ENCODE data around the gene PMEPA1.

Gene PMEPA1

DNA sequence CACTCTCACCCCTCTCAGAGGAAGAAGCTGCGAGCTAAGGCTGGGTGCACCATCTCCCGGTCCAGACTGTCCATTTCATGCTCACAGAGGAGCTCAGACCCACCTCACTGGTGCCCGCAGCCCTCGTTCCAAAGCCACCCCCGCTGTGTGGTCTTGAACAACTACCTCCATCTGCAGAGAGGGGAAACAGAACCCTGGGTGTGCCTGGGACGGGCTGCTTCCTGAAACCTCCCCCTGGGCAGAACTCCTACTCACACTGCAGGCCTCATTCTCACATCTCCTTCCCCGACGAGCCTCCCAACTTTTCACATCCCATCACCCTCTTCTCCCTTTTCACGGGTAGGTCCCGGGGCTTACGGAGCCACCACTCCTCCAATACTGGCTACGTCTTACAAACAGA lies 18.1 kb downstream of the PMEPA1 start:
- Histone ChIP-seq H3K9me3 (ENCODE audit: insufficient read depth, low read length) (no peaks in the 10 kb centered on the region), H2AFZ (ENCODE audit: low read depth, low read length) (no peak overlapping the region), H3K27me3 (ENCODE audit: low read depth, low read length) (peaks cover 97% of the 10 kb centered on the region), H3K27ac (ENCODE audit: low read length) (no peak overlapping the region), H3K4me3 (ENCODE audit: low read length) (no peak overlapping the region), H3K4me1 (ENCODE audit: low read length) (no peaks in the 10 kb centered on the region), H4K20me1 (ENCODE audit: insufficient read depth, low read length) (no peaks in the 10 kb centered on the region), H3K36me3 (replicated peaks; ENCODE audit: low read depth, low read length) (no peaks in the 10 kb centered on the region), H3K9ac (ENCODE audit: low read length) (no peak overlapping the region), H3K79me2 (ENCODE audit: low read length) (no peaks in the 10 kb centered on the region), H3K4me2 (ENCODE audit: low read length) (no peak overlapping the region)
- no peak for TF ChIP-seq EZH2phosphoT487 (IDR thresholded peaks at IDR 0.05; ENCODE audit: low read depth)
- TF ChIP-seq, protein P1, sequence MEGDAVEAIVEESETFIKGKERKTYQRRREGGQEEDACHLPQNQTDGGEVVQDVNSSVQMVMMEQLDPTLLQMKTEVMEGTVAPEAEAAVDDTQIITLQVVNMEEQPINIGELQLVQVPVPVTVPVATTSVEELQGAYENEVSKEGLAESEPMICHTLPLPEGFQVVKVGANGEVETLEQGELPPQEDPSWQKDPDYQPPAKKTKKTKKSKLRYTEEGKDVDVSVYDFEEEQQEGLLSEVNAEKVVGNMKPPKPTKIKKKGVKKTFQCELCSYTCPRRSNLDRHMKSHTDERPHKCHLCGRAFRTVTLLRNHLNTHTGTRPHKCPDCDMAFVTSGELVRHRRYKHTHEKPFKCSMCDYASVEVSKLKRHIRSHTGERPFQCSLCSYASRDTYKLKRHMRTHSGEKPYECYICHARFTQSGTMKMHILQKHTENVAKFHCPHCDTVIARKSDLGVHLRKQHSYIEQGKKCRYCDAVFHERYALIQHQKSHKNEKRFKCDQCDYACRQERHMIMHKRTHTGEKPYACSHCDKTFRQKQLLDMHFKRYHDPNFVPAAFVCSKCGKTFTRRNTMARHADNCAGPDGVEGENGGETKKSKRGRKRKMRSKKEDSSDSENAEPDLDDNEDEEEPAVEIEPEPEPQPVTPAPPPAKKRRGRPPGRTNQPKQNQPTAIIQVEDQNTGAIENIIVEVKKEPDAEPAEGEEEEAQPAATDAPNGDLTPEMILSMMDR (IDR thresholded peaks at IDR 0.05; ENCODE audit: low read depth, low read length): no peak

GRCh38 chr20:57690525-57690924 lies 19.3 kb downstream of the PMEPA1 start:
- Histone ChIP-seq H2AFZ (ENCODE audit: low read depth, low read length) (no peak overlapping the region), H3K79me2 (ENCODE audit: low read length) (no peaks in the 10 kb centered on the region), H4K20me1 (ENCODE audit: insufficient read depth, low read length) (no peaks in the 10 kb centered on the region), H3K9ac (ENCODE audit: low read length) (no peak overlapping the region), H3K27me3 (ENCODE audit: low read depth, low read length) (peaks cover 97% of the 10 kb centered on the region), H3K4me3 (ENCODE audit: low read length) (no peak overlapping the region), H3K27ac (ENCODE audit: low read length) (no peak overlapping the region), H3K4me1 (ENCODE audit: low read length) (no peaks in the 10 kb centered on the region), H3K9me3 (ENCODE audit: insufficient read depth, low read length) (no peaks in the 10 kb centered on the region), H3K4me2 (ENCODE audit: low read length) (no peak overlapping the region), H3K36me3 (replicated peaks; ENCODE audit: low read depth, low read length) (no peaks in the 10 kb centered on the region)
- TF ChIP-seq, protein P1 (IDR thresholded peaks at IDR 0.05; ENCODE audit: low read depth, low read length): no peak
- no peak for TF ChIP-seq EZH2phosphoT487 (IDR thresholded peaks at IDR 0.05; ENCODE audit: low read depth)

DNA sequence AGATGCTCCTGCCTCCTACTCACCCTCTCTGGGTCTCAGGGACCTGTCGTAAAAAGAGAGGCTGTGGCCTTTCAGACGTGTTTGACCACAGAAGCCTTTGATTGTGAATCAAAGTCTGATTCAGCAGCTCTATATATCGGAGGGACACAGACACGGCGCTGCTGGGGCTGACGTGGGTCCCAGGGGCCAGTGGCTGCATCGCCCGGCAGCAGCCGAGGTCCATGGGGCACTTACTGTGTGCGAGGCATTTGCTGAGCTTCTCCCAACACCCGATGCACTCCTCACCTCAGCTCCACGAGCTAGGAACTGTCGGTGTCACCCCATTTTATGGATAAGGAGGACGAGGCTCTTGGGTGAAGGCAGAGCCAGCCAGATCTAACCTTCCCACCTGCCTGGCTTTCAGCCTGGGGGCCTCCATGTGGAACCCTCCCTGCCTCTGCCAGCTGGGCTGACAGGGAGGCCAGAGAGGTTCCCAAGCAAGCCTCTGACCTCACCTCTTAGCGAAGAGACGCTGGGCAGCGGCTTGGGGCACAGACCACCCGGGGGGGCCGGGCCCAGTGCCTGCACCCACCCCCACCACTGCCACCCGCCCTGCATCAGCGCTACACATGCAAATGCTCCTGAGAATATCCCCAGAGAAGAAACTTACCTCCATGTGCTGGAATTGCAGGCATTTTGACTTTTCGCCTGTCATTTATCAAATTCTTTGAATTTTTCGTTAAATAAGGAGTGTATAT lies 19.9 kb downstream of the PMEPA1 start:
- Histone ChIP-seq H3K4me1 (ENCODE audit: low read length) (no peaks in the 10 kb centered on the region), H3K4me3 (ENCODE audit: low read length) (no peak overlapping the region), H3K9me3 (ENCODE audit: insufficient read depth, low read length) (no peaks in the 10 kb centered on the region), H3K36me3 (replicated peaks; ENCODE audit: low read depth, low read length) (no peaks in the 10 kb centered on the region), H3K27me3 (ENCODE audit: low read depth, low read length) (peaks cover 97% of the 10 kb centered on the region), H3K79me2 (ENCODE audit: low read length) (no peaks in the 10 kb centered on the region), H3K9ac (ENCODE audit: low read length) (no peak overlapping the region), H3K4me2 (ENCODE audit: low read length) (no peak overlapping the region), H3K27ac (ENCODE audit: low read length) (no peak overlapping the region), H4K20me1 (ENCODE audit: insufficient read depth, low read length) (no peaks in the 10 kb centered on the region), H2AFZ (ENCODE audit: low read depth, low read length) (no peak overlapping the region)
- TF ChIP-seq, protein P1 (IDR thresholded peaks at IDR 0.05; ENCODE audit: low read depth, low read length): no peak
- TF ChIP-seq EZH2phosphoT487 (IDR thresholded peaks at IDR 0.05; ENCODE audit: low read depth): no peak

GRCh38 chr20:57688864-57689263 lies 21.0 kb downstream of the PMEPA1 start:
- H3K27ac ChIP-seq (ENCODE audit: low read length): no peak overlapping the region
- H3K4me2 ChIP-seq (ENCODE audit: low read length): no peak overlapping the region
- H3K9ac ChIP-seq (ENCODE audit: low read length): no peak overlapping the region
- H3K27me3 ChIP-seq (ENCODE audit: low read depth, low read length): peaks cover 97% of the 10 kb centered on the region
- H3K4me3 ChIP-seq (ENCODE audit: low read length): no peak overlapping the region
- H4K20me1 ChIP-seq (ENCODE audit: insufficient read depth, low read length): no peaks in the 10 kb centered on the region
- no peak for TF ChIP-seq EZH2phosphoT487 (IDR thresholded peaks at IDR 0.05; ENCODE audit: low read depth)
- TF ChIP-seq, protein P1 (IDR thresholded peaks at IDR 0.05; ENCODE audit: low read depth, low read length): no peak
- H2AFZ ChIP-seq (ENCODE audit: low read depth, low read length): no peak overlapping the region
- no peaks in the 10 kb centered on the region for H3K4me1 ChIP-seq (ENCODE audit: low read length)
- H3K9me3 ChIP-seq (ENCODE audit: insufficient read depth, low read length): no peaks in the 10 kb centered on the region
- H3K79me2 ChIP-seq (ENCODE audit: low read length): no peaks in the 10 kb centered on the region
- H3K36me3 ChIP-seq (replicated peaks; ENCODE audit: low read depth, low read length): no peaks in the 10 kb centered on the region

All from OCI-LY3 (cell line).